ENCODE results near the gene MTHFD1L. TPM values are rescaled to one million over a fixed set of nuclear protein-coding genes. Genes with fewer than 3 reads are reported as not detected.

Gene MTHFD1L
- total RNA-seq, 2 donors from 2014 or later: 3.1 to 18.7 TPM

GRCh38 chr6:151071295-151071694 is 205.8 kb downstream of the MTHFD1L start:
- no peaks in the 10 kb centered on the region for H3K36me3 ChIP-seq
- no peaks in the 10 kb centered on the region for H3K27me3 ChIP-seq (replicated peaks; ENCODE audit: insufficient read depth)
- intact Hi-C loops (cut with DNase I): no loop called here
- TF ChIP-seq CTCF (IDR thresholded peaks at IDR 0.05) (no peak), POLR2A (IDR thresholded peaks at IDR 0.05) (no peak), POLR2AphosphoS5 (IDR thresholded peaks at IDR 0.05) (no peak)
- H3K4me3 ChIP-seq: no peak overlapping the region
- no peaks in the 10 kb centered on the region for H3K4me1 ChIP-seq (replicated peaks)
- no peak for DNase-seq (ENCODE audit: low spot score)
- 36% methylated on average over 8 of the region's 8 CpGs for WGBS
- H3K27ac ChIP-seq: peak overlapping the region in 1 of 2 donors; percentile 17
- H3K9me3 ChIP-seq: no peaks in the 10 kb centered on the region

DNA sequence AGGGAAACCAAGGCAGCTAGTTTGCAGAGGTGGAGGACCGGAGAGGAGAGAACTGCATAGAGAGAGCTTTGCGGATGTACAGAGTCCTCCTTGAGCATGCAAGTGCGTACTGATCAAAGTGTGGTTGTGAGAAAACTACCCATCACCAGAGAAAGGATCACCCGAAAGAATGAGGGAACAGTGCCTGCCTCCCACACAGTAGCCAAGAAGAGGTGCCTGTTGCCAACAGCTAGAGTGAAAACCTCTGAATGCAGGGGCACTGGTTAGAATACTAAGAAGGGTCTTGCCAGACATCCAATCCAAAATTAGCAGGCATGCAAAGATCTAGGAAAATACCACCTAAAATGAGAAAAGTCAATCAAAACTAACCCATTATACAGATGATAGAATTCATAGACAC is 207.6 kb downstream of the MTHFD1L start:
- no peaks in the 10 kb centered on the region for H3K9me3 ChIP-seq
- WGBS: 81% methylated on average over 4 of the region's 4 CpGs
- no peak overlapping the region for H3K4me3 ChIP-seq
- TF ChIP-seq POLR2A (IDR thresholded peaks at IDR 0.05) (no peak), POLR2AphosphoS5 (IDR thresholded peaks at IDR 0.05) (no peak), CTCF (IDR thresholded peaks at IDR 0.05) (no peak)
- no peaks in the 10 kb centered on the region for H3K27me3 ChIP-seq (replicated peaks; ENCODE audit: insufficient read depth)
- DNase-seq (ENCODE audit: low spot score): no peak
- intact Hi-C loops (cut with DNase I): no loop called here
- H3K27ac ChIP-seq: no peak overlapping the region
- H3K4me1 ChIP-seq (replicated peaks): no peaks in the 10 kb centered on the region
- H3K36me3 ChIP-seq: no peaks in the 10 kb centered on the region

GRCh38 chr6:151073701-151074100 is 208.2 kb downstream of the MTHFD1L start:
- intact Hi-C loops (cut with DNase I): no loop called here
- H3K27me3 ChIP-seq (replicated peaks; ENCODE audit: insufficient read depth): no peaks in the 10 kb centered on the region
- no peak for DNase-seq (ENCODE audit: low spot score)
- no peak overlapping the region for H3K27ac ChIP-seq
- no peaks in the 10 kb centered on the region for H3K4me1 ChIP-seq (replicated peaks)
- 32% methylated on average over 1 of the region's 1 CpG for WGBS
- no peaks in the 10 kb centered on the region for H3K36me3 ChIP-seq
- H3K9me3 ChIP-seq: no peaks in the 10 kb centered on the region
- no peak overlapping the region for H3K4me3 ChIP-seq
- TF ChIP-seq CTCF (IDR thresholded peaks at IDR 0.05) (no peak), POLR2A (IDR thresholded peaks at IDR 0.05) (no peak), POLR2AphosphoS5 (IDR thresholded peaks at IDR 0.05) (no peak)

- DNase-seq (ENCODE audit: low spot score): no peak
- Histone ChIP-seq H3K9me3 (no peaks in the 10 kb centered on the region), H3K4me1 (replicated peaks) (no peaks in the 10 kb centered on the region), H3K27me3 (replicated peaks; ENCODE audit: insufficient read depth) (no peaks in the 10 kb centered on the region), H3K4me3 (no peak overlapping the region), H3K27ac (no peak overlapping the region), H3K36me3 (no peaks in the 10 kb centered on the region)
- intact Hi-C loops (cut with DNase I): no loop called here
- TF ChIP-seq POLR2AphosphoS5 (IDR thresholded peaks at IDR 0.05) (no peak), POLR2A (IDR thresholded peaks at IDR 0.05) (no peak), CTCF (IDR thresholded peaks at IDR 0.05) (no peak)
- 98% methylated on average over 3 of the region's 3 CpGs for WGBS
Observed at GRCh38 chr6:151075005-151075404, 209.5 kb downstream of the MTHFD1L start.

GRCh38 chr6:151075527-151075926 is 210.0 kb downstream of the MTHFD1L start:
- whole genome bisulfite sequencing: 95% methylated on average over 2 of the region's 2 CpGs
- no peak for TF ChIP-seq POLR2A (IDR thresholded peaks at IDR 0.05)
- TF ChIP-seq POLR2AphosphoS5 (IDR thresholded peaks at IDR 0.05): no peak
- TF ChIP-seq CTCF (IDR thresholded peaks at IDR 0.05): no peak
- H3K9me3 ChIP-seq: no peaks in the 10 kb centered on the region
- H3K4me1 ChIP-seq (replicated peaks): no peaks in the 10 kb centered on the region
- H3K27ac ChIP-seq: no peak overlapping the region
- H3K27me3 ChIP-seq (replicated peaks; ENCODE audit: insufficient read depth): no peaks in the 10 kb centered on the region
- no peak for DNase-seq (ENCODE audit: low spot score)
- no peak overlapping the region for H3K4me3 ChIP-seq
- intact Hi-C loops (cut with DNase I): no loop called here
- no peaks in the 10 kb centered on the region for H3K36me3 ChIP-seq
